GM12872 (cell line): ENCODE results near the gene KHNYN.

Source experiments
- TF ChIP-seq, protein P1 (sequence below): IDR thresholded peaks from 3 replicates; pipeline ENCODE4 v1.5.1; 2011; ENCODE audit warnings: low read depth, mild to moderate bottlenecking, low read length, moderate library complexity; ENCODE audit not compliant: insufficient read depth

The KHNYN gene

DNA sequence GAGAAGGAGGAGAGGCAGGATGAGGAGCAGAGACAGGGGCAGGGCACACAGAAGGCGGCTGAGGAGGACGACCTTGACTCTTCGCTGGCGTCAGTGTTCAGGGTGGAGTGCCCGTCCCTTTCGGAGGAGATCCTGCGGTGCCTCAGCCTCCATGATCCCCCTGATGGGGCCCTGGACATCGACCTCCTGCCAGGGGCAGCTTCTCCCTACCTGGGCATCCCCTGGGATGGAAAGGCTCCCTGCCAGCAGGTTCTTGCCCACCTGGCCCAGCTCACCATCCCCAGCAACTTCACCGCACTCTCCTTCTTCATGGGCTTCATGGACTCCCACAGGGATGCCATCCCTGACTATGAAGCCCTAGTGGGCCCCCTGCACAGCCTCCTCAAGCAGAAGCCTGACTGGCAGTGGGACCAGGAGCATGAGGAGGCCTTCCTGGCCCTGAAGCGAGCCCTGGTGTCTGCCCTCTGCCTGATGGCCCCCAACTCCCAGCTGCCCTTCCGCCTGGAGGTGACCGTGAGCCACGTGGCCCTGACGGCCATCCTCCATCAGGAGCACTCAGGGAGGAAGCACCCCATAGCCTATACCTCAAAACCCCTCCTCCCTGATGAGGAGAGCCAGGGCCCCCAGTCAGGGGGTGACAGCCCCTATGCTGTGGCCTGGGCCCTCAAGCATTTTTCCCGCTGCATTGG is 14.9 kb upstream of the KHNYN start:
- TF ChIP-seq, protein P1, sequence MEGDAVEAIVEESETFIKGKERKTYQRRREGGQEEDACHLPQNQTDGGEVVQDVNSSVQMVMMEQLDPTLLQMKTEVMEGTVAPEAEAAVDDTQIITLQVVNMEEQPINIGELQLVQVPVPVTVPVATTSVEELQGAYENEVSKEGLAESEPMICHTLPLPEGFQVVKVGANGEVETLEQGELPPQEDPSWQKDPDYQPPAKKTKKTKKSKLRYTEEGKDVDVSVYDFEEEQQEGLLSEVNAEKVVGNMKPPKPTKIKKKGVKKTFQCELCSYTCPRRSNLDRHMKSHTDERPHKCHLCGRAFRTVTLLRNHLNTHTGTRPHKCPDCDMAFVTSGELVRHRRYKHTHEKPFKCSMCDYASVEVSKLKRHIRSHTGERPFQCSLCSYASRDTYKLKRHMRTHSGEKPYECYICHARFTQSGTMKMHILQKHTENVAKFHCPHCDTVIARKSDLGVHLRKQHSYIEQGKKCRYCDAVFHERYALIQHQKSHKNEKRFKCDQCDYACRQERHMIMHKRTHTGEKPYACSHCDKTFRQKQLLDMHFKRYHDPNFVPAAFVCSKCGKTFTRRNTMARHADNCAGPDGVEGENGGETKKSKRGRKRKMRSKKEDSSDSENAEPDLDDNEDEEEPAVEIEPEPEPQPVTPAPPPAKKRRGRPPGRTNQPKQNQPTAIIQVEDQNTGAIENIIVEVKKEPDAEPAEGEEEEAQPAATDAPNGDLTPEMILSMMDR, result no peak

DNA sequence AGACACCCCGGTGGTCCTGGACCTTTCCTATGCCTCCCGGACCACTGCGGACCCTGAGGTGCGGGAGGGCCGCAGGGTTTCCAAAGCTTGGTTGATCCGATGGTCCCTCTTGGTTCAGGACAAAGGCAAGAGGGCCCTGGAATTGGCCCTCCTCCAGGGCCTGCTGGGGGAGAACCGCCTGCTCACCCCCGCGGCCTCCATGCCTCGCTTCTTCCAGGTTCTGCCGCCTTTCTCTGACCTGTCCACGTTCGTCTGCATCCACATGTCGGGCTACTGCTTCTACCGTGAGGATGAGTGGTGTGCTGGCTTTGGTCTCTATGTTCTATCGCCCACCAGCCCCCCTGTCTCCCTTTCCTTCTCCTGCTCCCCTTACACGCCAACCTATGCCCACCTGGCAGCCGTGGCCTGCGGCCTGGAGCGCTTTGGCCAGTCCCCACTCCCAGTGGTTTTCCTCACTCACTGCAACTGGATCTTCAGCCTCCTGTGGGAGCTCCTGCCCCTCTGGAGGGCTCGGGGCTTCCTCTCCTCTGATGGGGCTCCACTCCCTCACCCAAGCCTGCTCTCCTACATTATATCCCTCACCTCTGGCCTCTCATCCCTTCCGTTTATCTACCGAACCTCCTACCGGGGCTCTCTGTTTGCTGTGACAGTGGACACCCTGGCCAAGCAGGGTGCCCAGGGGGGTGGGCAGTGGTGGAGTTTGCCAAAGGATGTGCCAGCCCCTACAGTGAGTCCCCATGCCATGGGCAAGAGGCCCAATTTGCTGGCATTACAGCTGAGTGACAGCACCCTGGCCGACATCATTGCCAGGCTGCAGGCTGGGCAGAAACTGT is 14.1 kb upstream of the KHNYN start:
- TF ChIP-seq, protein P1, result no peak

DNA sequence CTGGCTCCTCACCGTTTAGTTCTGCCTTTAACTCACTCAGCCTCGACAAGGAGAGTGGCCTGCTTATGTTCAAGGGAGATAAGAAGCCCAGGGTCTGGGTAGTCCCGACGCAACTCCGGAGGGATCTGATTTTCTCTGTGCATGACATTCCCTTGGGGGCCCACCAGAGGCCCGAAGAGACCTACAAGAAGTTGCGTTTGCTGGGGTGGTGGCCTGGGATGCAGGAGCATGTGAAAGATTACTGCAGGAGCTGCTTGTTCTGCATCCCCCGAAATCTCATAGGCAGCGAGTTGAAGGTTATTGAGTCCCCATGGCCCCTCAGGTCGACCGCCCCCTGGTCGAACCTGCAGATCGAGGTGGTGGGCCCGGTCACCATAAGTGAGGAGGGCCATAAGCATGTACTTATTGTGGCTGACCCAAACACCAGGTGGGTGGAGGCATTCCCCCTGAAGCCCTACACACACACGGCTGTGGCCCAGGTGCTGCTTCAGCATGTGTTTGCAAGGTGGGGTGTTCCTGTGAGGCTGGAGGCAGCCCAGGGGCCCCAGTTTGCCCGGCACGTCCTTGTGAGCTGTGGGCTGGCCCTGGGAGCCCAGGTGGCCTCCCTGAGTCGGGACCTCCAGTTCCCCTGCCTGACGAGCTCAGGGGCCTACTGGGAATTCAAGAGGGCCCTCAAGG is 13.4 kb upstream of the KHNYN start:
- TF ChIP-seq, protein P1, result no peak

DNA sequence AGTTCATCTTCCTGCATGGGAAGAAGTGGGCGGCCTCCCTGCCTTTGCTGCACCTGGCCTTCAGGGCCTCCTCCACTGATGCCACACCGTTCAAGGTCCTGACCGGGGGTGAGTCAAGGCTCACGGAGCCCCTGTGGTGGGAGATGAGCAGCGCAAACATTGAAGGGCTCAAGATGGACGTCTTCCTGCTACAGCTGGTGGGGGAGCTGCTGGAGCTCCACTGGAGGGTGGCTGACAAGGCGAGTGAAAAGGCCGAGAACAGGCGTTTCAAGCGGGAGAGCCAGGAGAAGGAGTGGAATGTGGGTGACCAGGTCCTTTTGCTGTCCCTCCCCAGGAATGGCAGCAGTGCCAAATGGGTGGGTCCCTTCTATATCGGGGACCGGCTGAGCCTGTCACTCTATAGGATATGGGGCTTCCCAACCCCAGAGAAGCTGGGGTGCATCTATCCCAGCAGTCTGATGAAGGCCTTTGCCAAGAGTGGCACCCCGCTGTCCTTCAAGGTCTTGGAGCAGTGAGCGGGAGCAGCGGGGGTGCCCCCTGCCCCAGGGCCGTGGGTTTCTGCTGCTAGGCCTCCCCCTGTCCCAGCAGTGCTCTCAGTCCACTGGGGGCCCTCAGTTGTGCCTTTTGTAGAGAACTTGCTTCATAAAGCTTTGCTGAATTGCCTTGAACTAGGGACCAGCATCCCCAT is 12.7 kb upstream of the KHNYN start:
- TF ChIP-seq, protein P1, result no peak

DNA sequence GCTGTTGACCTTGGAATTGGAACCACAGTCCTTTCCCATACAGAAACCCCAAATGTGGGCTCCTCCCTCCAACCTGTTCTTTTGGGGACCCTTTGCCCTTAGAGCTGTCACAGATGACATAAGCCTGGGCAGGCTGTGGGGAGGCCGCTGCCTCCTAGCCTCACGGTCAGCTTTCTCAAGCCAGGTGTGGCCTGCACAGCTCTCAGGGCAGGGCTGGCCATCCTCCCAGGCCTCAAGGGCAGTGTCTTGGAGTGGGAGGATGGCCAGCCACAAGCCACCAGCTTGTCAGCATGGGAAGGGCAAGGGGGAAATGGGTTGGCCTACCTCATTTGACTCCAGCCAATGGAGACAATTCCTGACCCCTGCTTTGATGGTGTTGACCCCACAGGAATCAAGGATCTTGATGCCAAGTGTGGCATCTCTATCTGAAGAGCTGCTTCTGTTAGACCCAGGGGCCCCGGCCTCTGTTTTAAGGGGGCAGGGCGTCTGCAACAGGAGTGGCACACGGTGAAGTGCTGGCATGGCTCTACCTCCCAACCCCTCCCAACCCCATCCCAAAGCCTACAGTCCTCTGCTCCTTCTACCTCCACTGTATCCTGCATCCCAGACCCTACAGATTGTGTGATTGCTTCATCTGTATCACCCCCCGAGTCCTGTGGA is 11.8 kb upstream of the KHNYN start:
- TF ChIP-seq, protein P1, result no peak

DNA sequence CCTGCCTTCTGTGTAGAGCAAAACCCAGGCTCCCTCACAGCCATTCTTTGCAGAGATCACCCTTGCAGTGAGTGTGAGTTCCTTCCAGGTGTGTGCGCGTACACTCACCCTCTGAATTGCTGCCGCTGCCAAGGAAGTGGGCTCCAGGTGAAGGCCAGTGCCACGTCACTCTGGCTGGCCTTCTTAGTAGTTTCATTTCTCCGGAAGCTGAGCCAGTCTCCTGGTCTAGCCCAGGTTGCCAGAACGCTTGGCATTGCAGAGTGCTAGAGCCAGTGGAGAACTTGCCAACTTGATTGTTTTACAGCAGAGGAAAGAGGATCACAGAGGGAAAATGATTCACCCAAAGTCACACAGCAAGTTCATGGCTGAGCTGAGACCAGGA is 11.3 kb upstream of the KHNYN start:
- TF ChIP-seq, protein P1, result no peak
